Parathyroid adenoma (tissue), 2 donors: ENCODE measurements around the gene RNF138.

Experiments used
- H2AFZ ChIP-seq: fragments of 300-600 bp; sonication (generic); one replicate; pipeline ENCODE4 v1.7.0; 2017; ENCODE audit warnings: antibody characterized with exemption, mild to moderate bottlenecking
- H3K27ac ChIP-seq: fragments of 300-600 bp; sonication (generic); one replicate; pipeline ENCODE4 v1.7.0; 2017
- H3K27me3 ChIP-seq: fragments of 300-600 bp; sonication (generic); one replicate; pipeline ENCODE4 v1.7.0; 2017; ENCODE audit warnings: low read length; ENCODE audit not compliant: control insufficient read depth, insufficient read depth
- H3K36me3 ChIP-seq: fragments of 300-600 bp; sonication (generic); one replicate; pipeline ENCODE4 v1.7.0; 2017; ENCODE audit warnings: low read length; ENCODE audit not compliant: control insufficient read depth, insufficient read depth
- H3K4me1 ChIP-seq: fragments of 300-600 bp; sonication (generic); one replicate; pipeline ENCODE4 v1.7.0; 2017; ENCODE audit warnings: control low read depth
- H3K4me2 ChIP-seq: fragments of 300-600 bp; sonication (generic); one replicate; pipeline ENCODE4 v1.7.0; 2017; ENCODE audit warnings: low read length
- H3K4me3 ChIP-seq: fragments of 300-600 bp; sonication (generic); one replicate; pipeline ENCODE4 v1.7.0; 2017; ENCODE audit warnings: low read depth, low read length
- H3K79me2 ChIP-seq: fragments of 300-600 bp; sonication (generic); one replicate; pipeline ENCODE4 v1.7.0; 2017; ENCODE audit warnings: control low read depth
- H3K9ac ChIP-seq: fragments of 300-600 bp; sonication (generic); one replicate; pipeline ENCODE4 v1.7.0; 2017; ENCODE audit warnings: mild to moderate bottlenecking
- H3K9me3 ChIP-seq: fragments of 300-600 bp; sonication (generic); one replicate; pipeline ENCODE4 v1.7.0; 2017; ENCODE audit warnings: low read length; ENCODE audit not compliant: control insufficient read depth
- CTCF ChIP-seq: fragments of 300-600 bp; sonication (generic); IDR thresholded peaks from one replicate; pipeline ENCODE4 v1.7.0; 2017; ENCODE audit warnings: antibody characterized with exemption, mild to moderate bottlenecking
- donor health status: primary hyperparathyroidism.

The RNF138 gene

GRCh38 chr18:32056613-32057358 is 34.9 kb upstream of the RNF138 start:
- H3K27ac ChIP-seq = no peak overlapping the region
- H3K9me3 ChIP-seq = no peaks in the 10 kb centered on the region
- H3K79me2 ChIP-seq = no peaks in the 10 kb centered on the region
- no peak overlapping the region for H3K4me3 ChIP-seq
- no peaks in the 10 kb centered on the region for H3K36me3 ChIP-seq
- H3K27me3 ChIP-seq = no peaks in the 10 kb centered on the region
- H2AFZ ChIP-seq = no peak overlapping the region
- H3K4me2 ChIP-seq = no peak overlapping the region
- TF ChIP-seq CTCF = no peak
- no peak overlapping the region for H3K9ac ChIP-seq
- no peaks in the 10 kb centered on the region for H3K4me1 ChIP-seq

- no peaks in the 10 kb centered on the region for H3K27me3 ChIP-seq
- H3K9ac ChIP-seq = no peak overlapping the region
- no peaks in the 10 kb centered on the region for H3K9me3 ChIP-seq
- no peaks in the 10 kb centered on the region for H3K36me3 ChIP-seq
- H3K79me2 ChIP-seq = no peaks in the 10 kb centered on the region
- TF ChIP-seq CTCF = no peak
- no peaks in the 10 kb centered on the region for H3K4me1 ChIP-seq
- H3K4me2 ChIP-seq = no peak overlapping the region
- no peak overlapping the region for H2AFZ ChIP-seq
- H3K27ac ChIP-seq = no peak overlapping the region
- no peak overlapping the region for H3K4me3 ChIP-seq
Observed at GRCh38 chr18:32057624-32058165, 34.0 kb upstream of the RNF138 start.

GRCh38 chr18:32060026-32060425 is 31.6 kb upstream of the RNF138 start:
- Histone ChIP-seq H3K9ac (no peak overlapping the region), H3K27ac (no peak overlapping the region), H3K9me3 (no peaks in the 10 kb centered on the region), H3K4me3 (no peak overlapping the region), H3K4me1 (no peaks in the 10 kb centered on the region), H3K36me3 (no peaks in the 10 kb centered on the region), H2AFZ (no peak overlapping the region), H3K79me2 (no peaks in the 10 kb centered on the region), H3K4me2 (no peak overlapping the region), H3K27me3 (no peaks in the 10 kb centered on the region)
- TF ChIP-seq CTCF = no peak

- Histone ChIP-seq H3K9ac (no peak overlapping the region), H3K4me1 (no peaks in the 10 kb centered on the region)
Observed at GRCh38 chr18:32067375-32068167, 24.1 kb upstream of the RNF138 start.

More at GRCh38 chr18:32067375-32068167, 24.1 kb upstream of the RNF138 start:
- Histone ChIP-seq H2AFZ (no peak overlapping the region), H3K79me2 (no peaks in the 10 kb centered on the region), H3K36me3 (no peaks in the 10 kb centered on the region), H3K27me3 (no peaks in the 10 kb centered on the region), H3K4me2 (no peak overlapping the region), H3K27ac (no peak overlapping the region), H3K4me3 (no peak overlapping the region), H3K9me3 (no peaks in the 10 kb centered on the region)
- TF ChIP-seq CTCF = no peak
